CD14-positive monocyte (primary cell): ENCODE measurements around the gene CNOT6. TPM values are rescaled to one million over a fixed set of nuclear protein-coding genes. Genes with fewer than 3 reads are reported as not detected.
A peak's percentile ranks its signal among the peaks of the same experiment; 100 is the strongest.

Experiments
- DNase-seq, 3 donors: peaks; one replicate each; pipeline ENCODE4 v3.0.0-alpha.2; 2011 to 2022
- H2AFZ ChIP-seq: 2 replicates; pipeline ENCODE4 v1.6.0; 2012; ENCODE audit warnings: mild to moderate bottlenecking, low read depth, low read length, inconsistent platforms; ENCODE audit not compliant: insufficient read depth, poor library complexity, severe bottlenecking
- H3K27ac ChIP-seq, 2 donors: 1 replicate in 1 of 2; 2 replicates in 1 of 2; pipeline ENCODE4 v1.5.1; 2012 to 2013; ENCODE audit warnings: low read length in 2 of 2, control low read depth in 1 of 2, inconsistent platforms in 1 of 2, low read depth in 1 of 2, mild to moderate bottlenecking in 1 of 2
- H3K27me3 ChIP-seq, 2 donors: one replicate each; pipeline versions ENCODE4 v1.6.0 to v1.6.1; 2011 to 2013; ENCODE audit warnings: low read length in 2 of 2; ENCODE audit not compliant: control insufficient read depth in 2 of 2, insufficient read depth in 2 of 2
- H3K36me3 ChIP-seq, 2 donors: replicated peaks in 1 of 2; 1 replicate in 1 of 2; 2 replicates in 1 of 2; pipeline versions ENCODE4 v1.5.1 to v1.6.1; 2012 to 2013; ENCODE audit warnings: low read length in 2 of 2, control low read depth in 1 of 2, inconsistent platforms in 1 of 2, mild to moderate bottlenecking in 1 of 2; ENCODE audit not compliant: insufficient read depth in 2 of 2, control insufficient read depth in 1 of 2
- H3K4me1 ChIP-seq, 2 donors: 1 replicate in 1 of 2; 2 replicates in 1 of 2; pipeline versions ENCODE4 v1.5.1 to v1.6.1; 2012 to 2013; ENCODE audit warnings: low read length in 2 of 2, control low read depth in 1 of 2, inconsistent platforms in 1 of 2, mild to moderate bottlenecking in 1 of 2, moderate library complexity in 1 of 2; ENCODE audit not compliant: insufficient read depth in 2 of 2, control insufficient read depth in 1 of 2
- H3K4me2 ChIP-seq: replicated peaks from 2 replicates; pipeline ENCODE3; 2012; ENCODE audit warnings: low read length, moderate library complexity, mild to moderate bottlenecking; ENCODE audit not compliant: poor library complexity, severe bottlenecking; ENCODE audit errors: extremely low read depth
- H3K4me3 ChIP-seq, 3 experiments: fragments of 200-600 bp in 1 of 3; sonication (generic) in 1 of 3; replicated peaks in 1 of 3; 1 replicate in 2 of 3; 2 replicates in 1 of 3; pipeline ENCODE4 v1.5.1; 2011 to 2013; ENCODE audit warnings: low read length in 3 of 3, mild to moderate bottlenecking in 3 of 3, control low read depth in 2 of 3, low read depth in 2 of 3, inconsistent platforms in 1 of 3, moderate library complexity in 1 of 3
- H3K79me2 ChIP-seq: 2 replicates; pipeline ENCODE4 v1.6.0; 2012; ENCODE audit warnings: mild to moderate bottlenecking, control low read depth, inconsistent platforms, low read length, moderate library complexity; ENCODE audit not compliant: insufficient read depth
- H3K9ac ChIP-seq: 2 replicates; pipeline ENCODE4 v1.6.0; 2017; ENCODE audit warnings: low read length, mild to moderate bottlenecking; ENCODE audit not compliant: insufficient read depth, poor library complexity, severe bottlenecking
- H3K9me3 ChIP-seq, 2 donors: replicated peaks in 1 of 2; 1 replicate in 1 of 2; 2 replicates in 1 of 2; pipeline versions ENCODE4 v1.5.1 to v1.6.1; 2012 to 2013; ENCODE audit warnings: low read length in 2 of 2, control low read depth in 1 of 2; ENCODE audit not compliant: control insufficient read depth in 1 of 2, insufficient read depth in 1 of 2
- H4K20me1 ChIP-seq: 2 replicates; pipeline ENCODE4 v1.6.0; 2012; ENCODE audit warnings: mild to moderate bottlenecking, low read length, control low read depth, moderate library complexity; ENCODE audit not compliant: insufficient read depth
- H3K27ac Mint-ChIP-seq, 7 donors: one replicate each; pipeline ENCODE4 v1.8.0; 2020; ENCODE audit warnings: mild to moderate bottlenecking in 7 of 7, mixed read lengths in 7 of 7, moderate library complexity in 6 of 7, inconsistent platforms in 2 of 7
- H3K27me3 Mint-ChIP-seq, 3 donors: one replicate each; pipeline ENCODE4 v1.8.0; 2021 to 2022; ENCODE audit warnings: low read depth in 3 of 3, mild to moderate bottlenecking in 3 of 3, mixed read lengths in 3 of 3, moderate library complexity in 3 of 3, inconsistent platforms in 1 of 3
- H3K36me3 Mint-ChIP-seq, 2 donors: one replicate each; pipeline ENCODE4 v1.8.0; 2020; ENCODE audit warnings: mixed read lengths in 2 of 2, inconsistent platforms in 1 of 2, mild to moderate bottlenecking in 1 of 2
- H3K4me1 Mint-ChIP-seq: one replicate; pipeline ENCODE4 v1.8.0; 2020; ENCODE audit warnings: mild to moderate bottlenecking, mixed read lengths
- H3K4me3 Mint-ChIP-seq, 2 donors: one replicate each; pipeline ENCODE4 v1.8.0; 2020; ENCODE audit warnings: mild to moderate bottlenecking in 2 of 2, mixed read lengths in 2 of 2, moderate library complexity in 1 of 2
- H3K9me3 Mint-ChIP-seq, 7 donors: one replicate each; pipeline ENCODE4 v1.8.0; 2020 to 2022; ENCODE audit warnings: mixed read lengths in 7 of 7, mild to moderate bottlenecking in 6 of 7, moderate library complexity in 6 of 7, inconsistent platforms in 2 of 7
- CTCF ChIP-seq: fragments of 200-600 bp; IDR thresholded peaks from one replicate; pipeline ENCODE4 v1.8.0; 2022; ENCODE audit warnings: antibody characterized with exemption, mild to moderate bottlenecking
- WGBS: methylation state at CpG from one replicate; pipeline ENCODE4 v1.1.5; 2013; ENCODE audit warnings: missing lambda C conversion rate; ENCODE audit not compliant: insufficient coverage; 5-methylcytosine and 5-hydroxymethylcytosine counted together
- intact Hi-C, 2 donors: fragments of 100-400 bp; cut with micrococcal nuclease; formaldehyde crosslinking; loops; one replicate each; pipeline versions ENCODE4 v1.15.0 to v1.15.1; 2023
- polyA plus RNA-seq, 3 donors: library from polyadenylated mRNA; depleted of rRNA in 1 of 3; unstranded in 2 of 3; stranded (reverse) in 1 of 3; fragments of 300-500 nt in 2 of 3; fragments of >200 nt in 1 of 3; fragmentation: Illumina TruSeq in 2 of 3; gene quantifications; 1 replicate in 2 of 3; 2 replicates in 1 of 3; pipeline ENCODE4 v1.2.3, GENCODE V29; 2012 to 2021

Gene CNOT6
- polyA plus RNA-seq, 3 donors: 4.8 to 9.5 (median 7.7) TPM

- no peak for DNase-seq
- intact Hi-C loops: no loop called here
- Histone ChIP-seq H3K4me2 (no peak overlapping the region), H3K79me2 (no peaks in the 10 kb centered on the region), H3K9ac (no peak overlapping the region), H3K27ac (no peak overlapping the region), H3K4me1 (no peaks in the 10 kb centered on the region), H3K4me3 (no peak overlapping the region), H3K36me3 (no peaks in the 10 kb centered on the region), H4K20me1 (no peaks in the 10 kb centered on the region), H3K9me3 (no peaks in the 10 kb centered on the region), H3K27me3 (no peaks in the 10 kb centered on the region), H2AFZ (no peak overlapping the region)
- Mint-ChIP-seq H3K4me3 (no peak overlapping the region), H3K36me3 (no peaks in the 10 kb centered on the region), H3K9me3 (no peaks in the 10 kb centered on the region), H3K27me3 (peaks cover 0 to 5% (median 3%) of the 10 kb centered on the region in 3 donors), H3K4me1 (no peaks in the 10 kb centered on the region), H3K27ac (peak overlapping the region in 1 of 7 donors; percentile 33)
- peak; percentile 65 for TF ChIP-seq CTCF
- WGBS: 85% methylated on average over 17 of the region's 21 CpGs
Observed at GRCh38 chr5:180606215-180606785, 112.1 kb downstream of the CNOT6 start.

- H3K4me1 Mint-ChIP-seq: no peaks in the 10 kb centered on the region
- Histone ChIP-seq H3K4me2 (no peak overlapping the region), H3K4me3 (no peak overlapping the region), H3K79me2 (no peaks in the 10 kb centered on the region), H3K36me3 (no peaks in the 10 kb centered on the region), H3K27ac (no peak overlapping the region), H3K4me1 (no peaks in the 10 kb centered on the region), H3K27me3 (no peaks in the 10 kb centered on the region), H4K20me1 (no peaks in the 10 kb centered on the region), H3K9ac (no peak overlapping the region), H3K9me3 (no peaks in the 10 kb centered on the region), H2AFZ (no peak overlapping the region)
- H3K36me3 Mint-ChIP-seq: no peaks in the 10 kb centered on the region
- TF ChIP-seq CTCF: no peak
- DNase-seq: no peak
- no peak overlapping the region for H3K4me3 Mint-ChIP-seq
- H3K27me3 Mint-ChIP-seq: peaks cover 0 to 6% (median 6%) of the 10 kb centered on the region in 3 donors
- 57% methylated on average over 5 of the region's 18 CpGs for WGBS
- intact Hi-C loops: no loop called here
- no peaks in the 10 kb centered on the region for H3K9me3 Mint-ChIP-seq
- H3K27ac Mint-ChIP-seq: no peak overlapping the region
Observed at GRCh38 chr5:180607861-180608571, 113.8 kb downstream of the CNOT6 start.
